Inflammatory macrophage (primary cell): ENCODE measurements around the gene APOA4.
"Not testable (repeated sequence)": the region's sequence is repeated elsewhere in the genome, so short reads cannot be mapped to it uniquely, and the experiment has no call there.

Experiments used
- DNase-seq, 2 donors: peaks; one replicate each; pipeline ENCODE4 v3.0.0-alpha.2; 2020 to 2022

APOA4 gene

GRCh38 chr11:116829525-116830183 is 6.5 kb upstream of the APOA4 start, which contains the start of gene APOC3:
Gene APOC3, plus strand, starts transcription at chr11:116829907. Its CDS starts 676 bp downstream, at chr11:116830583.
- DNase-seq = no peak

DNA sequence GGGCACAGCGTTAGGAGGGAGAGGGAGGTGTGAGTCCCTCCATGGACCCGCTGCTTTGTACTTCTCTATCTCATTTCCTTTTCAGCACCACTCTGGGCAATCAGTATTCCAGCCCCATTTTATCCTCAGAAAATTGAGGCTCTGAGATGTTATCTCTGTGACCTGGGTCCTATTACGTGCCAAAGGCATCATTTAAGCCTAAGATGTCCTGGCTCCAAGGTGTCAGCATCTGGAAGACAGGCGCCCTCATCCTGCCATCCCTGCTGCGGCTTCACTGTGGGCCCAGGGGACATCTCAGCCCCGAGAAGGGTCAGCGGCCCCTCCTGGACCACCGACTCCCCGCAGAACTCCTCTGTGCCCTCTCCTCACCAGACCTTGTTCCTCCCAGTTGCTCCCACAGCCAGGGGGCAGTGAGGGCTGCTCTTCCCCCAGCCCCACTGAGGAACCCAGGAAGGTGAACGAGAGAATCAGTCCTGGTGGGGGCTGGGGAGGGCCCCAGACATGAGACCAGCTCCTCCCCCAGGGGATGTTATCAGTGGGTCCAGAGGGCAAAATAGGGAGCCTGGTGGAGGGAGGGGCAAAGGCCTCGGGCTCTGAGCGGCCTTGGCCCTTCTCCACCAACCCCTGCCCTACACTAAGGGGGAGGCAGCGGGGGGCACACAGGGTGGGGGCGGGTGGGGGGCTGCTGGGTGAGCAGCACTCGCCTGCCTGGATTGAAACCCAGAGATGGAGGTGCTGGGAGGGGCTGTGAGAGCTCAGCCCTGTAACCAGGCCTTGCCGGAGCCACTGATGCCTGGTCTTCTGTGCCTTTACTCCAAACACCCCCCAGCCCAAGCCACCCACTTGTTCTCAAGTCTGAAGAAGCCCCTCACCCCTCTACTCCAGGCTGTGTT is 5.8 kb upstream of the APOA4 start:
- DNase-seq = no peak

DNA sequence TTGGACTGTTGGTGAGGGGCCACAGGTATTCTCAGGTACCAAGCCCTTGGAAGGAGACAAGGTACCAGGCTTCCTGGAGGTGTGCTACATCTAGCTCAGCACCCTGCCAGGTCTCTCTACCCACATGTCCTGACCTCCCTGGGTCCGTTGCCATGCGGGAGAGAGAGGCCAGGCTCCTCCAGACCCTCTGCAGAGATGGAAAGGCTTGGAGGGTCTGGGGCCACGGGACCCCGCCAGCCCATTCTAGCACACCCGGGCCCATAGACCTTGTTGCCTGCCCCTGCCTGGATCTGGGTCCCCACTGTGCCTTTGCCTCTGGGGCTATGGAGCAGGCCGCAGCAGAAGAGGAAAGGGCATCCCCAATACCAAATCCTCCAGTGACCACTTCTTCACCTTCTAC is 4.4 kb upstream of the APOA4 start:
- DNase-seq = no peak

GRCh38 chr11:116826751-116827431 is 3.8 kb upstream of the APOA4 start:
- no peak for DNase-seq

GRCh38 chr11:116825854-116826750 is 3.0 kb upstream of the APOA4 start:
- DNase-seq = no peak

DNA sequence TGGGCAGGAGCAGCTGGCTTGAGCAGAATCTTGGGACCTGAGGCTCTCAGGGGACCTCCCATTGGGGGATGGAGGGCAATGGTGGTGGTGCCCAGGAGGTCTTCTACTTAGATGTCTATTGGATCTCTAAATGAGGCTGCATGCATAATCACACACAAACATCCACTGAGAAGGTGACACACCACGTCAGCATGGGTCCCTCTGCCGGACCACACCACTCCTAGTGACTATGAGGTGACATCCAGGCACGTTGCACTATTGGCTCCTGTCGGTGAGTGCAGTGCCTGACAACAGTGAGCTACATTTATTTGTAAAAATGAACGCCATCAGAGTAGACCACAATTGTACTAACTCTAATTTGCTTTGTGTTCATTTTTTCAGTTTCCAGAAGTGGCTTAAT is 2.3 kb upstream of the APOA4 start:
- no peak for DNase-seq

GRCh38 chr11:116822575-116822974 is 529 bp downstream of the APOA4 start:
- DNase-seq = no peak

GRCh38 chr11:116821050-116821918 is 1.8 kb downstream of the APOA4 start:
- no peak for DNase-seq

- no peak for DNase-seq
Observed at GRCh38 chr11:116819049-116819448, 4.1 kb downstream of the APOA4 start.

DNA sequence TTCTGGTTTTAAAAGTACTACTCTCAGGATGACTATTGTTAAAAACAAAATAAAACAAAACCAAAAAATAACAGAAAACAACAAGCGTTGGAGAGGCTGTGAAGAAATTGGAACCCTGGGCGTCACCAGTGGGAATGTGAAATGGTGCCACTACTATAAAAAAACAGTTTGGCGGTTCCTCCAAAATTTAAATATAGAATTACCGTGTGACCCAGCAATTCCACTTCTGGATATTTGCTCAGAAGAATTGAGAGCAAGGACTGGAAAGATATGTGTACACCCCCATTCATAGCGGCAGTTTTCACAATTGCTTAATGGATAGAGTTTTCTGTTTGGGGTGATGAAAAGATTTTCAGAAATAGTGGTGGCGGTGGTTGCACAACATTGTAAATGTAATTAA is 8.6 kb downstream of the APOA4 start:
- DNase-seq = no peak

GRCh38 chr11:116813781-116814471 is 9.2 kb downstream of the APOA4 start:
- DNase-seq = no peak

DNA sequence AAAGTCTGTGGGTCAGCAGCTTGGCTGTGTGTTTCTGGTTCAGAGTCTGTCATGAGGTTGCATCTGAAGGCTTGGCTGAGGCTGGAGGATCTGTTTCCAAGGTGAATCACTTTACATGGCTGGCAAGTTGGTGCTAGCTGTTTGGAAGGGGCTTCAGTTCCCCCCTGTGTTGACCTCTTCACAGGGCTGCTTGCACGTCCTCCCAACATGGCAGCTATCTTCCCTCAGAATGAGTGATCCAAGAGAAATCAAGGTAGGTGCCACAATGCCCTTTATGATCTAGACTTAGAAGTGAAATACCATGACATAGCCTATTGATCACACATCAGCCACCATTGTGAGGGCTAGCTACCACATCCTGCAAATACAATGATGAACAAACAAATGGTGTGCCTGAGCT is 9.9 kb downstream of the APOA4 start:
- DNase-seq = no peak

- DNase-seq = no peak
Observed at GRCh38 chr11:116812109-116812508, 11.0 kb downstream of the APOA4 start.

DNA sequence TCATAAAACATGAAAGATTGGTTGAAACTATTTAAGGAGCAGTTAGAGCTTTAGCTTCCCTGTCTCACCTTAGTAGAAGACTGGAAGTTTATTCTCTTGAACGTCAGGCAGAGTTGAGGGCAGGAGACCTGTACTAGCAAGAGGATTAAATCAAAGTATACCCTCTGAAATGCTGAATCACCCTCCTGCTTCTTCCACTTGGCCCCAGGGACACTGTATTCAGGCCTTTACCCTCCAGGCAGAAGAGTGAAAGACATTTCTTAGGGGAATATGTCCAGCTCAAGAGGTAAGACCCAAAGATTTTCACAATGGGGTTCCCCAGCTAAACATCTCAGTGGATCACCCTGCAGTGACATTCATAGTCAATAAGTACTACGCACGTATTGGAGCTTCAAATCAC is 11.9 kb downstream of the APOA4 start:
- no peak for DNase-seq

- no peak for DNase-seq
Observed at GRCh38 chr11:116808262-116809175, 14.6 kb downstream of the APOA4 start.

DNA sequence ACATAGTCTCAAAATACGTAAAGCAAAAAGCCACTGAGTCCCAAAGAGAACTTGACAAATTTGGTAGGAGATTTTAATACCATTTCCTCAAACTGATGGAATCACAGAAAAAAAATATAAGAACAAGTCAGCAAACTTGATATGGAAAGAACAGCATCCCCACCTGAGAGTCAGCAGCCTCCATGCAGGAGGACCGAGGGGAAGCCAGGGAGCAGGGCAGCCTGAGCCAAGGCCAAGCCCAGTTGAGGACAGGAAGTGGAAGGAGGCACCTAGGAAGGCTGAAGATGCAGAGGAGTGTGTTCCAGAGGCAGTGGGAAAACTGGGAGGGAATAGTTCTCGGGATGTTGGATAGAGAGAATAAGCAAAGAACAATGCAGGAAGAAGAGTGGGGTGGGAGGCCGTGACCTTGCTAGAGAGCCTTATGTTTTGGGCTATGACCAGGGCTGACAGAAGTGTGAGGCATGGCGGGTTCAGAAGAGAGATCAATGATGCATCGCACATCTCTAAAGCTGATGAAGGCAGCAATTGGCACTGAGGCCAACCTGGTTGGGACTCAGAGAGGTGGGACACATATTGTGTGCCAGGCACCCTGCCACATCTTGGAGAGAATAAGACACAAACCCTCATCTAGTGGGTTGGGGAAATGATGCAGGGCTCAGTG is 15.4 kb downstream of the APOA4 start:
- DNase-seq = no peak

GRCh38 chr11:116804001-116804400 is 19.1 kb downstream of the APOA4 start:
- no peak for DNase-seq

DNA sequence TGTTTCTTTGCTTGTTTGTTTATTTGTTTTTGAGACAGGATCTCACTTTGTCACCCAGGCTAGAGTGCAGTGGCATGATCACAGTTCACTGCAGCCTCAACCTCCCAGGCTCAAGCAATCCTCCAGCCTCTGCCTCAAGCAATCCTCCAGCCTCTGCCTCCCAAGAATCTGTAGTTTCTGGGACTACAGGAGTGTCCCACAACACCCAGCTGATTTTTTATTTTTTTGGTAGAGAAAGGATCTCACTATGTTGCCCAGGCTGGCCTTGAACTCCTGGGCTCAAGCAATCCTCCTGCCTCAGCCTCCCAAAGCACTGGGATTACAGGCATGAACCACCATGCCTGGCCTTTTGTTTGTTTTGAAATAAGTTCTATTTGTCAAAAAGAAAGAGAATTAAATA is 21.4 kb downstream of the APOA4 start:
- not testable (repeated sequence) for DNase-seq

- DNase-seq = no peak
Observed at GRCh38 chr11:116800610-116801009, 22.5 kb downstream of the APOA4 start.
